Measurements from ENCODE around the gene GNPNAT1.

- TF ChIP-seq, protein P1, sequence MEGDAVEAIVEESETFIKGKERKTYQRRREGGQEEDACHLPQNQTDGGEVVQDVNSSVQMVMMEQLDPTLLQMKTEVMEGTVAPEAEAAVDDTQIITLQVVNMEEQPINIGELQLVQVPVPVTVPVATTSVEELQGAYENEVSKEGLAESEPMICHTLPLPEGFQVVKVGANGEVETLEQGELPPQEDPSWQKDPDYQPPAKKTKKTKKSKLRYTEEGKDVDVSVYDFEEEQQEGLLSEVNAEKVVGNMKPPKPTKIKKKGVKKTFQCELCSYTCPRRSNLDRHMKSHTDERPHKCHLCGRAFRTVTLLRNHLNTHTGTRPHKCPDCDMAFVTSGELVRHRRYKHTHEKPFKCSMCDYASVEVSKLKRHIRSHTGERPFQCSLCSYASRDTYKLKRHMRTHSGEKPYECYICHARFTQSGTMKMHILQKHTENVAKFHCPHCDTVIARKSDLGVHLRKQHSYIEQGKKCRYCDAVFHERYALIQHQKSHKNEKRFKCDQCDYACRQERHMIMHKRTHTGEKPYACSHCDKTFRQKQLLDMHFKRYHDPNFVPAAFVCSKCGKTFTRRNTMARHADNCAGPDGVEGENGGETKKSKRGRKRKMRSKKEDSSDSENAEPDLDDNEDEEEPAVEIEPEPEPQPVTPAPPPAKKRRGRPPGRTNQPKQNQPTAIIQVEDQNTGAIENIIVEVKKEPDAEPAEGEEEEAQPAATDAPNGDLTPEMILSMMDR (IDR thresholded peaks at IDR 0.05; ENCODE audit: insufficient read depth, low read depth, low read length): no peak
- no peak for TF ChIP-seq EZH2 (IDR thresholded peaks at IDR 0.05; ENCODE audit: insufficient read depth, low read length)
Measured at GRCh38 chr14:52783206-52783605, 8.2 kb downstream of the GNPNAT1 start.
